RWPE2 (cell line): ENCODE results near the gene DNAJC18.
A peak's percentile ranks its signal among the peaks of the same experiment; 100 is the strongest.

Experiments
- ATAC-seq: fragments of 200-7000 bp; cut with Tn5 transposase; 3 replicates; pipeline ENCODE4 v1.9.1; 2021; ENCODE audit warnings: low read depth
- DNase-seq: peaks from one replicate; pipeline ENCODE4 v3.0.0-alpha.2; 2020; ENCODE audit warnings: low spot score
- H3K27ac ChIP-seq: fragments of 450-650 bp; 2 replicates; pipeline ENCODE4 v1.5.1; 2017; ENCODE audit warnings: mild to moderate bottlenecking; ENCODE audit not compliant: poor library complexity, severe bottlenecking
- H3K27me3 ChIP-seq: fragments of 250-450 bp; sonication (Bioruptor Pico); 2 replicates; pipeline ENCODE4 v1.5.1; 2021; ENCODE audit warnings: mild to moderate bottlenecking, moderate library complexity; ENCODE audit not compliant: insufficient read depth, poor library complexity, severe bottlenecking
- H3K36me3 ChIP-seq: fragments of 250-450 bp; sonication (Bioruptor Pico); 2 replicates; pipeline ENCODE4 v1.5.1; 2020; ENCODE audit warnings: low read depth, mild to moderate bottlenecking, moderate library complexity
- H3K4me1 ChIP-seq: fragments of 250-450 bp; sonication (Bioruptor Pico); 2 replicates; pipeline ENCODE4 v1.5.1; 2021; ENCODE audit warnings: mild to moderate bottlenecking, moderate library complexity; ENCODE audit not compliant: insufficient read depth, poor library complexity, severe bottlenecking
- H3K4me3 ChIP-seq: fragments of 250-450 bp; sonication (Bioruptor Pico); 2 replicates; pipeline ENCODE4 v1.5.1; 2021; ENCODE audit warnings: mild to moderate bottlenecking, moderate library complexity; ENCODE audit not compliant: severe bottlenecking
- H3K9me3 ChIP-seq: fragments of 250-450 bp; sonication (Bioruptor Pico); 2 replicates; pipeline ENCODE4 v1.5.1; 2021; ENCODE audit warnings: mild to moderate bottlenecking, moderate library complexity; ENCODE audit not compliant: severe bottlenecking
- TF ChIP-seq, protein P1 (sequence below): fragments of 450-650 bp; IDR thresholded peaks from one replicate; pipeline ENCODE4 v1.5.1; 2017; ENCODE audit warnings: mild to moderate bottlenecking, moderate library complexity; ENCODE audit not compliant: poor library complexity, severe bottlenecking

Gene DNAJC18

DNA sequence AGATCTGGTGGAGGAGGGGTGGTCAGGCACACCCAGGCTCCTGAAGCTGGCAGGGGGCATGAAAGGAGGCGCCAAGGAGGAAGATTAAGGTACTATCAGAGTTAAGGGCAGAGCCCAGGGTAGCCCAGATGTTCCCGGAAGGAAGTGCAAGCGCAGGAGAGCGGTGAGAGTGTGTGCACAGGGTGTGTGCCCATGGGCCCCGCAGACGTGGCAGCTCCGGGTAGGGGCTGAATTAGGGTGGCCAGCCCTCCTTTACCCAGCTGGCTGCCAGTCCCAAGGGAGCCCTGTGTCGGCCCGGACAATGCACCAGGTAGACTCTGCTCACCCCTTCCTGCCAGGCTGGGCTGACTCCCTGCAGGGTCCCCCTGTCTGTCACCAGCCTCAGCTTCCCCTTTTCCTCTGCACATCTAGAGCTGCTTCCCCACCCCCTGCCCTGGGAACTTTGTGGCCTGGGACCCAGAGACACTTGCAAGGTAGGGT, 31.5 kb upstream of the DNAJC18 start, which contains the start of gene SMIM33:
SMIM33 (plus strand) TSS at position 184 of the 480 bp plus-strand sequence; CDS start at position 302, 118 bp downstream.
- ATAC-seq (no peak), DNase-seq (no peak)
- H3K27ac ChIP-seq: no peak within 1 kb of the TSS
- peaks cover 18% of the 10 kb centered on the region for H3K4me1 ChIP-seq
- H3K27me3 ChIP-seq: no peaks in the 10 kb centered on the region
- peaks cover 3% of the 10 kb centered on the region; the same call in 1 of the 2 replicates for H3K36me3 ChIP-seq
- TF ChIP-seq, protein P1, sequence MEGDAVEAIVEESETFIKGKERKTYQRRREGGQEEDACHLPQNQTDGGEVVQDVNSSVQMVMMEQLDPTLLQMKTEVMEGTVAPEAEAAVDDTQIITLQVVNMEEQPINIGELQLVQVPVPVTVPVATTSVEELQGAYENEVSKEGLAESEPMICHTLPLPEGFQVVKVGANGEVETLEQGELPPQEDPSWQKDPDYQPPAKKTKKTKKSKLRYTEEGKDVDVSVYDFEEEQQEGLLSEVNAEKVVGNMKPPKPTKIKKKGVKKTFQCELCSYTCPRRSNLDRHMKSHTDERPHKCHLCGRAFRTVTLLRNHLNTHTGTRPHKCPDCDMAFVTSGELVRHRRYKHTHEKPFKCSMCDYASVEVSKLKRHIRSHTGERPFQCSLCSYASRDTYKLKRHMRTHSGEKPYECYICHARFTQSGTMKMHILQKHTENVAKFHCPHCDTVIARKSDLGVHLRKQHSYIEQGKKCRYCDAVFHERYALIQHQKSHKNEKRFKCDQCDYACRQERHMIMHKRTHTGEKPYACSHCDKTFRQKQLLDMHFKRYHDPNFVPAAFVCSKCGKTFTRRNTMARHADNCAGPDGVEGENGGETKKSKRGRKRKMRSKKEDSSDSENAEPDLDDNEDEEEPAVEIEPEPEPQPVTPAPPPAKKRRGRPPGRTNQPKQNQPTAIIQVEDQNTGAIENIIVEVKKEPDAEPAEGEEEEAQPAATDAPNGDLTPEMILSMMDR: no peak
- no peaks in the 10 kb centered on the region for H3K9me3 ChIP-seq
- no peak within 1 kb of the TSS for H3K4me3 ChIP-seq

DNA sequence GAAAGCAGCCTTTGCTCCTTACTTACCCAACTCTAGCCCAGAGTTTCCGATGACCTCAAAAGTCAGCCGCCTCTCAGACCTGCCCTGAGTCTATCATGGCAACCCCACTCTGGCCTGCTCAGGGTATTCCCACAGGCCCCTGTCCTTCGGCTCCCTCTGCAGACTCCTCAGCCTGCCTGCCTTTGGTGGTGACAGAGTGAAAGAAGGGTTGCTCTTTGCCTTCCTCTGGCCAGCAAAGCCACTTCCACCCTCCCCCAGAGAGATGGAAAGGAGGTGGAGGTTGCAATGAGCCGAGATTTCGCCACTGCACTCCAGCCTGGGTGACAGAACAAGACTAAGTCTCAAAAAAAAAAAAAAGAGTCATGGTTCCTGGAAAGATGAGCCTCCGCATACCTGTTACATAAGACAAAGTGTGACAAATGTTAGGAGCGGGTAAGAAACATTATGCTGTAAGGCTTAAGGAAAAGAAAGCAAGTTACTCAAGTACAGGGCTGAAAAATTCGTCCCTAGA, 29.2 kb upstream of the DNAJC18 start:
- Histone ChIP-seq H3K36me3 (no peaks in the 10 kb centered on the region), H3K4me3 (no peak overlapping the region), H3K4me1 (peaks cover 3% of the 10 kb centered on the region), H3K27ac (no peak overlapping the region), H3K27me3 (no peaks in the 10 kb centered on the region), H3K9me3 (no peaks in the 10 kb centered on the region)
- no peak for DNase-seq
- ATAC-seq: 0 out of 3 replicates have a peak, but pooled peaks have one; percentile 15
- TF ChIP-seq, protein P1: peak; percentile 12

DNA sequence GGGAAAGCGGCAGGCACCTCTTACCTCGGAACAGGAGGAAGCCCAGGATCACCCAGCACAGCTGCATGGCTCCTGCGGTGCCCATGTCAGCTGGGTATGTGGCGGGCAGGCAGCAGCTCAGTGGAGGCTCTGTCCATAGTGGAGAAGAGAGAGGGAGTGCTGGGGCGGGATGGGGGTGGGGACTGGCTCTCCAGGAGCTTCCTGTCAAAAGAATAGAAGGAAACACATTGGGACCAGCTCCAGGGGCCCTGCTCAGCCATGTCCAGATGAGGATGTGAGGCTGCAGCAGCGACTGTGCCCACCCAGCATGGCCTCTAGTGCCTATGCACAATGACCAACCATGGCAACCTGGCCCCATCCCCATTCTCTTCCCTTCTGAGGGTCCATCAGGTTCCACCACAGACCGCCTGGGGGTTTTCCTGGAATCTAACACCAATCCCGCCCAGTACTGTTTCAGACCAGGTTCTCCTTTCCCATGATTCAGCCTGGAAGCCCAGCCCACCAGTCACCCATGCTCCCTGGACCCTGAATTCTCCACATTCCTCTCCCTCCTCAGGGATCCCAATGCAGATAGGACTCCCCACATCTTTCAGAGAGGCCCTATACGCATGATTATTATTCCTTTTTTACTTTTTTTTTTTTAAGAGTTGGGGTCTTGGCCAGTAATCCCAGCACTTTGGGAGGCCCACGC, 23.4 kb upstream of the DNAJC18 start, which contains the start of gene ECSCR:
ECSCR (minus strand) TSS at position 158 of the 691 bp plus-strand sequence; CDS start at position 85, 73 bp downstream.
- Histone ChIP-seq H3K27ac (no peak within 1 kb of the TSS), H3K9me3 (no peaks in the 10 kb centered on the region), H3K4me1 (peaks cover 3% of the 10 kb centered on the region), H3K4me3 (no peak within 1 kb of the TSS), H3K27me3 (no peaks in the 10 kb centered on the region), H3K36me3 (no peaks in the 10 kb centered on the region)
- TF ChIP-seq, protein P1: no peak
- DNase-seq (no peak), ATAC-seq (no peak)

DNA sequence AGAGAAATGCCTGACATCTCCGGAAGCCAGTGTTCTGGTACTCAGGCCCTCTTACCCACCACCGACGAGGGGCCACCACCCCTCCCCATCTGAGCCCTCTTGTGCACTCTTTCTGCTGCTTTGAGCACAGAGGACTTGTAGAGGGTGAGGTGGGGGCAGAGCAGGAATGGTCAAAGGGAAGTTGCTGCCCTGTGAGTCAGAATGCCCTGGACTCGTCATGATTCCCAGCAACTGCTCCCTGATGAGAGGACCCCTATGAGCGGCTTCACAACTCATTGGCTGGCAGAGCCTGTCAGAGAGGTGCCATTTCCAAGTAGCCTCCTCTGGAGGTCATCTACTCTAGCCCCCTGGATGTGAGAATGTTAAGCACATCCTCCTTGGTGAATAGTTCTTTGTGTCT, 22.4 kb upstream of the DNAJC18 start:
- ATAC-seq: peak; percentile 44; the same call in 2 of the 3 replicates
- peaks cover 3% of the 10 kb centered on the region for H3K4me1 ChIP-seq
- H3K4me3 ChIP-seq: no peak overlapping the region
- no peak overlapping the region for H3K27ac ChIP-seq
- H3K9me3 ChIP-seq: no peaks in the 10 kb centered on the region
- no peaks in the 10 kb centered on the region for H3K36me3 ChIP-seq
- TF ChIP-seq, protein P1: no peak
- DNase-seq: no peak
- H3K27me3 ChIP-seq: no peaks in the 10 kb centered on the region
